WERI-Rb-1 (cell line): Measurements from ENCODE around the gene AHRR.
A peak's percentile ranks its signal among the peaks of the same experiment; 100 is the strongest.

ENCODE experiments used
- DNase-seq: peaks from one replicate; pipeline ENCODE4 v3.0.0-alpha.2; 2020
- H3K27ac ChIP-seq: fragments of 250-450 bp; sonication (Bioruptor Pico); 2 replicates; pipeline ENCODE4 v1.5.1; 2020; ENCODE audit warnings: mild to moderate bottlenecking, moderate library complexity
- H3K27me3 ChIP-seq: fragments of 250-450 bp; sonication (Bioruptor Pico); 2 replicates; pipeline ENCODE4 v1.5.1; 2021; ENCODE audit warnings: mild to moderate bottlenecking, low read depth, moderate library complexity; ENCODE audit not compliant: insufficient read depth, severe bottlenecking
- H3K36me3 ChIP-seq: fragments of 250-450 bp; sonication (Bioruptor Pico); 2 replicates; pipeline ENCODE4 v1.5.1; 2020; ENCODE audit warnings: mild to moderate bottlenecking, moderate library complexity
- H3K4me3 ChIP-seq: 2 replicates; pipeline ENCODE4 v1.5.1; 2011; ENCODE audit warnings: low read depth, mild to moderate bottlenecking, control low read depth, low read length
- H3K9me3 ChIP-seq: fragments of 250-450 bp; sonication (Bioruptor Pico); 2 replicates; pipeline ENCODE4 v1.5.1; 2021; ENCODE audit warnings: mild to moderate bottlenecking, moderate library complexity; ENCODE audit not compliant: severe bottlenecking
- TF ChIP-seq, protein P1 (sequence below): IDR thresholded peaks from 2 replicates; pipeline ENCODE4 v1.5.1; 2011; ENCODE audit warnings: low read depth, mild to moderate bottlenecking, control low read depth, inconsistent platforms, low read length

AHRR gene

GRCh38 chr5:417301-418161, 96.0 kb downstream of the AHRR start:
- TF ChIP-seq, protein P1, sequence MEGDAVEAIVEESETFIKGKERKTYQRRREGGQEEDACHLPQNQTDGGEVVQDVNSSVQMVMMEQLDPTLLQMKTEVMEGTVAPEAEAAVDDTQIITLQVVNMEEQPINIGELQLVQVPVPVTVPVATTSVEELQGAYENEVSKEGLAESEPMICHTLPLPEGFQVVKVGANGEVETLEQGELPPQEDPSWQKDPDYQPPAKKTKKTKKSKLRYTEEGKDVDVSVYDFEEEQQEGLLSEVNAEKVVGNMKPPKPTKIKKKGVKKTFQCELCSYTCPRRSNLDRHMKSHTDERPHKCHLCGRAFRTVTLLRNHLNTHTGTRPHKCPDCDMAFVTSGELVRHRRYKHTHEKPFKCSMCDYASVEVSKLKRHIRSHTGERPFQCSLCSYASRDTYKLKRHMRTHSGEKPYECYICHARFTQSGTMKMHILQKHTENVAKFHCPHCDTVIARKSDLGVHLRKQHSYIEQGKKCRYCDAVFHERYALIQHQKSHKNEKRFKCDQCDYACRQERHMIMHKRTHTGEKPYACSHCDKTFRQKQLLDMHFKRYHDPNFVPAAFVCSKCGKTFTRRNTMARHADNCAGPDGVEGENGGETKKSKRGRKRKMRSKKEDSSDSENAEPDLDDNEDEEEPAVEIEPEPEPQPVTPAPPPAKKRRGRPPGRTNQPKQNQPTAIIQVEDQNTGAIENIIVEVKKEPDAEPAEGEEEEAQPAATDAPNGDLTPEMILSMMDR = no peak
- H3K27ac ChIP-seq = no peak overlapping the region
- no peaks in the 10 kb centered on the region for H3K9me3 ChIP-seq
- no peaks in the 10 kb centered on the region for H3K27me3 ChIP-seq
- H3K4me3 ChIP-seq = no peak overlapping the region
- no peaks in the 10 kb centered on the region for H3K36me3 ChIP-seq
- no peak for DNase-seq

GRCh38 chr5:418162-419121, 96.9 kb downstream of the AHRR start:
- Histone ChIP-seq H3K27ac (no peak overlapping the region), H3K9me3 (no peaks in the 10 kb centered on the region), H3K27me3 (no peaks in the 10 kb centered on the region), H3K36me3 (no peaks in the 10 kb centered on the region), H3K4me3 (no peak overlapping the region)
- TF ChIP-seq, protein P1 = no peak
- peak; percentile 38 for DNase-seq

GRCh38 chr5:419970-420369, 98.5 kb downstream of the AHRR start:
- H3K9me3 ChIP-seq = no peaks in the 10 kb centered on the region
- H3K4me3 ChIP-seq = no peak overlapping the region
- TF ChIP-seq, protein P1 = no peak
- H3K27me3 ChIP-seq = no peaks in the 10 kb centered on the region
- H3K36me3 ChIP-seq = no peaks in the 10 kb centered on the region
- no peak overlapping the region for H3K27ac ChIP-seq
- DNase-seq = no peak

DNA sequence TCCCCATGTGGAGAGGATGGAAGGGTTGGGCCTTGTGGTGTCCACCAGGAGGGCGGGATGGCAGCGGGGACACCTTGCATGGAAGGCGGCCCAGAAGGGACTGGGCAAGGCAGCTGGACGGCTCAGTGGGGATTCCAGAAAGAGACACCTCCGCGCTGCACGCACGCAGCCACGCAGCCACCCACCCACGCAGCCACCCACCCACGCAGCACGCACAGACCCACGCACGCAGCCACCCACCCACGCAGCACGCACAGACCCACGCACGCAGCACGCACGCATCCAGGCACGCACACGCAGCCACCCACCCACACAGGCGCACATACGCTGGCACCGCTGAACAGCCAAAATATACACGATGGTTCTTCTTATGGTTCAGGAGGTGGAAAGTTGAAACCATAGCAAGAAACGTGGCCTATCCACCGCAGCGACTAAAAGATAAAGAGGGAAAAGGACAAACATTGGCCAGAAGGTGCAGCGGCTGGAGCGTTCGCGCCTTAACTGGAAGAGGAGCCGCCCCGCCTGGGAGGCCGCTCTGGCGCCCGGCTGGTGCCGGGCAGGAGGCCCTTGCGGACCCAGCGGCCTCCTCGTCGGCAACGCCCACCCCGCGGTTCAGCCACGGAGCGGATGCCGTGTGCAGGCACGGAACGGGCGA, 99.2 kb downstream of the AHRR start:
- no peaks in the 10 kb centered on the region for H3K36me3 ChIP-seq
- no peak for DNase-seq
- TF ChIP-seq, protein P1 = no peak
- H3K9me3 ChIP-seq = no peaks in the 10 kb centered on the region
- no peak overlapping the region for H3K27ac ChIP-seq
- no peak overlapping the region for H3K4me3 ChIP-seq
- no peaks in the 10 kb centered on the region for H3K27me3 ChIP-seq

GRCh38 chr5:421287-421880, 99.9 kb downstream of the AHRR start:
- no peak for DNase-seq
- no peak overlapping the region for H3K27ac ChIP-seq
- no peaks in the 10 kb centered on the region for H3K36me3 ChIP-seq
- no peak overlapping the region for H3K4me3 ChIP-seq
- H3K27me3 ChIP-seq = no peaks in the 10 kb centered on the region
- TF ChIP-seq, protein P1 = no peak
- no peaks in the 10 kb centered on the region for H3K9me3 ChIP-seq
